ENCODE data around the gene PRKCH.

DNA sequence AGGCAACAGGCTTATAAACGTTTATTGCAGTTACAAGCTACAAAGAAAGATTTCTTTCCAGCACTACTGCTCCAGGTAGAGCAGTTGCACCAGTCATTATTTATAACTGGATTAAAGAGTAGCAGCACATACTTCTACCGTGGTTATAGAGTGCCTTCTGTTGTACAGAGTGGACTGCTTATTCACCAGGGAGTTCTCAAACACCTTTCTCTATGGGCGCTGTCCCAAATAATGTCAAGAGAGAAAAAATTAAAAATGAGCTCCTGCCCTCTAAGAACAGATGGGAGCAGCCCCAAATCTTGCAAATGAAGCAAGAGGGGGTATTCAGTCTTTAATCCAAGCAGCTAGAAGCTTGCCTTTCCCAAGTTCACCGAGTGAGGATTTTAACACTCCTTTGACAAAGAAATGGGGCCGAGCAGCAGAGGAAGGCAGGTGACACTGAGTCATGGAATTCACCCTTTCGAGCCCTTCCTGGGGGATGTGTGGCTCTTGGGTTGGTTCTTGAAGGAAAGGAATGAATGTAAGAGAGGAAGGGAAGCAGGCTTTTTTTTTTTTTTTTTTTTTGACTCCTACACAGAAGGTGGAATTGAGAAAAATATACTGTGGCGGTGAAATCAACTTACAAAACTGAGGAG is 181.2 kb downstream of the PRKCH start:
- TF ChIP-seq NR2C2 (IDR thresholded peaks at IDR 0.05; ENCODE audit: borderline replicate concordance, control insufficient read depth, insufficient read length, low read depth) (no peak), GATAD2B (conservative IDR thresholded peaks at IDR 0.05; ENCODE audit: low read depth) (no peak), TAF1 (IDR thresholded peaks at IDR 0.05; ENCODE audit: borderline replicate concordance, low read depth, low read length) (no peak), CBFB (IDR thresholded peaks at IDR 0.05; ENCODE audit: low read depth) (no peak), CBX3 (IDR thresholded peaks at IDR 0.05; ENCODE audit: borderline replicate concordance, low read depth) (no peak), RUNX3 (IDR thresholded peaks at IDR 0.05; ENCODE audit: low read length) (no peak), SIN3A (IDR thresholded peaks at IDR 0.05; ENCODE audit: low read depth, low read length) (no peak)
- TF ChIP-seq, protein P1, sequence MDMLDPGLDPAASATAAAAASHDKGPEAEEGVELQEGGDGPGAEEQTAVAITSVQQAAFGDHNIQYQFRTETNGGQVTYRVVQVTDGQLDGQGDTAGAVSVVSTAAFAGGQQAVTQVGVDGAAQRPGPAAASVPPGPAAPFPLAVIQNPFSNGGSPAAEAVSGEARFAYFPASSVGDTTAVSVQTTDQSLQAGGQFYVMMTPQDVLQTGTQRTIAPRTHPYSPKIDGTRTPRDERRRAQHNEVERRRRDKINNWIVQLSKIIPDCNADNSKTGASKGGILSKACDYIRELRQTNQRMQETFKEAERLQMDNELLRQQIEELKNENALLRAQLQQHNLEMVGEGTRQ (IDR thresholded peaks at IDR 0.05; ENCODE audit: borderline replicate concordance, low read depth, low read length): no peak

Measured in GM12878 (cell line).